Body of pancreas (tissue), 4 donors: ENCODE data around the gene SPCS2. TPM values are rescaled to one million over a fixed set of nuclear protein-coding genes. Genes with fewer than 3 reads are reported as not detected.

ENCODE experiments used
- ATAC-seq: fragments of 150-250 bp; one replicate; pipeline ENCODE4 v1.9.1; 2016
- DNase-seq, 4 donors: peaks; one replicate each; pipeline ENCODE4 v3.0.0-alpha.2; 2019
- H3K27ac ChIP-seq, 4 donors: fragments of 200-600 bp; sonication (generic); 1 replicate in 3 of 4; 2 replicates in 1 of 4; pipeline versions ENCODE4 v1.5.1 to v1.6.1; 2016 to 2019; ENCODE audit warnings: mild to moderate bottlenecking in 1 of 4, mixed read lengths in 1 of 4, moderate library complexity in 1 of 4
- H3K27me3 ChIP-seq, 2 donors: fragments of 200-600 bp; sonication (generic); one replicate each; pipeline ENCODE4 v1.6.0; 2016; ENCODE audit warnings: mild to moderate bottlenecking in 1 of 2
- H3K36me3 ChIP-seq, 2 donors: fragments of 200-600 bp; sonication (generic); replicated peaks in 1 of 2; 2 replicates each; pipeline ENCODE4 v1.5.1; 2016; ENCODE audit warnings: low read depth in 2 of 2; ENCODE audit not compliant: insufficient read depth in 1 of 2
- H3K4me1 ChIP-seq: fragments of 200-600 bp; sonication (generic); one replicate; pipeline ENCODE4 v1.6.0; 2016
- H3K4me3 ChIP-seq, 2 donors: fragments of 200-600 bp; sonication (generic); 1 replicate in 1 of 2; 2 replicates in 1 of 2; pipeline ENCODE4 v1.5.1; 2016 to 2019
- H3K9me3 ChIP-seq, 3 donors: fragments of 200-600 bp; sonication (generic); 1 replicate in 2 of 3; 2 replicates in 1 of 3; pipeline ENCODE4 v1.5.1; 2016
- POLR2A ChIP-seq, 3 donors: fragments of 450-650 bp; IDR thresholded peaks; one replicate each; pipeline ENCODE4 v1.6.1; 2016; ENCODE audit warnings: antibody characterized with exemption in 3 of 3, mild to moderate bottlenecking in 2 of 3
- WGBS, 2 donors: methylation state at CpG; one replicate each; pipeline ENCODE4 v1.1.5; 2017; 5-methylcytosine and 5-hydroxymethylcytosine counted together
- intact Hi-C: fragments of 100-400 bp; cut with DNase I; formaldehyde crosslinking; loops from one replicate; pipeline ENCODE4 v1.15.1; 2023
- small RNA-seq: library from RNA; depleted of rRNA; stranded (forward); fragments of <200 nt; gene quantifications from one replicate; pipeline ENCODE3, GENCODE V24; 2016
- total RNA-seq, 2 donors: library from RNA; depleted of rRNA; stranded (reverse); fragments of >200 nt; gene quantifications; one replicate each; pipeline ENCODE4 v1.1.0, GENCODE V29; 2016
- TF ChIP-seq, protein P1 (sequence below), 7 experiments: fragments of 450-650 bp in 4 of 7; fragments of 200-600 bp in 3 of 7; sonication (generic) in 3 of 7; IDR thresholded peaks; one replicate each; pipeline ENCODE4 v1.5.1; 2016 to 2019; ENCODE audit warnings: antibody characterized with exemption in 7 of 7

Gene SPCS2
- total RNA-seq, 2 donors from 2014 or later = 15.5 to 30.4 TPM

DNA sequence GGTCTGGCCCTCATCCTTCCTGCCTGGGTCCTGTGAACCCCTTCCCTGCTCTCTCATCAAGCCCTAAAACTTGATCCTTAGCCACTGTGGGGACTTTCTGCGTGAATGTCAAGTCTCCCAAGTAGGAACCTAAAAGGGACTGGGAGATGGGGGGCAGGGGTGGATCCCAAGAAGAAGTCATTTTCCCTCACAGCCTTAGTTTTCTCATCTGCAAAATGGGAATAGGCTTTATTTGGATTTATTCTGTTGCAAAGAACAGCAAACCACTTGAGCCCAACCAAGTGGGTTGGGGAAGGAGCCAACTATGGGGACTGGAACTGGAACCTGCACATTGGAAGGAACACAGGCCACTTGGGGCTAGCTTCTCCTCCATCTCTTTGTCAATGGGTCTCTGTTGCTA, 76.5 kb downstream of the SPCS2 start:
- no peak overlapping the region for H3K27ac ChIP-seq
- intact Hi-C loops = loop anchor here (10.0 kb wide), 1 partner anchor 219 kb away; the partner anchor contains the start of gene TPBGL
- no peaks in the 10 kb centered on the region for H3K9me3 ChIP-seq
- TF ChIP-seq POLR2A (IDR thresholded peaks at IDR 0.05) = no peak
- peaks cover 8% of the 10 kb centered on the region for H3K4me1 ChIP-seq
- H3K36me3 ChIP-seq = no peaks in the 10 kb centered on the region
- H3K27me3 ChIP-seq = no peaks in the 10 kb centered on the region
- no peak for DNase-seq
- 90 to 100% methylated on average over 1 of the region's 1 CpG for WGBS, 2 donors
- H3K4me3 ChIP-seq = no peak overlapping the region
- ATAC-seq = no peak

DNA sequence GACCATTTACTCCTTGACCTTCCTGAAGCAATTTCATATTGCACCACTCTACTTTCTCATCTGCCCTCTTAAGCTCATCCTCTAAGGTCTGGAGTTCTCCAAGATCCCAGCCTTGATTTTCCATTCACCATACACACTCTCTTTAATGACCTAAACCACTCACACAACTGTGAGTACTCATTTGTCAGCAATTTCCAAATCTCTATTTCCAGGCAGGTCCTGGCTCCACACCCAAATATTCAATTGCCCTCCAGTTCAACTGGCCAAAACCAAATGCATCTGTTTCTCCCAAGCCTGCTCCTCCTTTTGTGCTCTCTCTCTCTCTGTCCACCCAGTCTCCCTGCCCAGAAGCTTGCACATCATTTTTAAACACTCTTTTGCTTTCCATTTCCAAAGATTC, 79.3 kb downstream of the SPCS2 start:
- TF ChIP-seq, protein P1, sequence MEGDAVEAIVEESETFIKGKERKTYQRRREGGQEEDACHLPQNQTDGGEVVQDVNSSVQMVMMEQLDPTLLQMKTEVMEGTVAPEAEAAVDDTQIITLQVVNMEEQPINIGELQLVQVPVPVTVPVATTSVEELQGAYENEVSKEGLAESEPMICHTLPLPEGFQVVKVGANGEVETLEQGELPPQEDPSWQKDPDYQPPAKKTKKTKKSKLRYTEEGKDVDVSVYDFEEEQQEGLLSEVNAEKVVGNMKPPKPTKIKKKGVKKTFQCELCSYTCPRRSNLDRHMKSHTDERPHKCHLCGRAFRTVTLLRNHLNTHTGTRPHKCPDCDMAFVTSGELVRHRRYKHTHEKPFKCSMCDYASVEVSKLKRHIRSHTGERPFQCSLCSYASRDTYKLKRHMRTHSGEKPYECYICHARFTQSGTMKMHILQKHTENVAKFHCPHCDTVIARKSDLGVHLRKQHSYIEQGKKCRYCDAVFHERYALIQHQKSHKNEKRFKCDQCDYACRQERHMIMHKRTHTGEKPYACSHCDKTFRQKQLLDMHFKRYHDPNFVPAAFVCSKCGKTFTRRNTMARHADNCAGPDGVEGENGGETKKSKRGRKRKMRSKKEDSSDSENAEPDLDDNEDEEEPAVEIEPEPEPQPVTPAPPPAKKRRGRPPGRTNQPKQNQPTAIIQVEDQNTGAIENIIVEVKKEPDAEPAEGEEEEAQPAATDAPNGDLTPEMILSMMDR (IDR thresholded peaks at IDR 0.05) = no peak
- TF ChIP-seq POLR2A (IDR thresholded peaks at IDR 0.05) = no peak
- no peak for ATAC-seq
- no peak overlapping the region for H3K27ac ChIP-seq
- intact Hi-C loops = loop anchor here (10.0 kb wide), 1 partner anchor 216 kb away; the partner anchor contains the start of gene TPBGL
- DNase-seq = no peak
- H3K4me1 ChIP-seq = no peaks in the 10 kb centered on the region
- H3K9me3 ChIP-seq = no peaks in the 10 kb centered on the region
- H3K36me3 ChIP-seq = no peaks in the 10 kb centered on the region
- no peaks in the 10 kb centered on the region for H3K27me3 ChIP-seq
- H3K4me3 ChIP-seq = no peak overlapping the region

Small RNA genes within 50 kb of the gene (small RNA-seq; reads per million reads assigned to genes)
- not detected for gene RNU6-216P

Other genes starting within 250 kb of the SPCS2 start
- gene CHRDL2, start 217.8 kb upstream of the SPCS2 start, total RNA-seq = not detected
- gene RNF169, start 200.4 kb upstream of the SPCS2 start, total RNA-seq = 10 to 100 TPM; 10.2 to 15.0 TPM
- gene XRRA1, start 175 bp upstream of the SPCS2 start, total RNA-seq = 10 to 100 TPM; 15.6 to 35.3 TPM
- gene NEU3, start 39.7 kb downstream of the SPCS2 start, total RNA-seq = 1 to 10 TPM; 1.6 to 8.6 TPM
- gene OR2AT4, start 147.6 kb downstream of the SPCS2 start, total RNA-seq = under 1 TPM in 1 of 2 donors, not detected in 1; under 0.01 TPM
- gene SLCO2B1, start 201.8 kb downstream of the SPCS2 start, total RNA-seq = 100 to 1,000 TPM in 1 of 2 donors, 10 to 100 TPM in 1; 33.7 to 101 TPM